Activated CD8-positive, alpha-beta T cell treated with anti-CD3 and anti-CD28 coated beads, Interleukin-2, amount 10 ng/mL, durations not matched to agents 7 days and 5 days (primary cell): ENCODE measurements around the gene E2F2. TPM values are rescaled to one million over a fixed set of nuclear protein-coding genes. Genes with fewer than 3 reads are reported as not detected.

Experiments
- ATAC-seq: fragments of 150-1000 bp; cut with Tn5 transposase; one replicate; pipeline ENCODE4 v1.10.0; 2021; ENCODE audit warnings: moderate library complexity
- CTCF ChIA-PET: fragments of 350-600 bp; sonication (Branson Sonifier 250); formaldehyde crosslinking; loops from one replicate; lab custom pipeline; 2021; ENCODE audit warnings: antibody characterized with exemption; lab: Charles Lee
- POLR2A ChIA-PET: fragments of 350-600 bp; sonication (Branson Sonifier 250); formaldehyde crosslinking; loops from one replicate; lab custom pipeline; 2021; ENCODE audit warnings: antibody characterized with exemption; lab: Charles Lee
- DNase-seq: peaks from one replicate; pipeline ENCODE4 v3.0.0-alpha.2; 2020
- H3K27ac Mint-ChIP-seq: one replicate; pipeline ENCODE4 v1.8.0; 2021; ENCODE audit warnings: mild to moderate bottlenecking, mixed read lengths
- H3K27me3 Mint-ChIP-seq: one replicate; pipeline ENCODE4 v1.8.0; 2021; ENCODE audit warnings: low read depth, mixed read lengths
- H3K36me3 Mint-ChIP-seq: one replicate; pipeline ENCODE4 v1.8.0; 2021; ENCODE audit warnings: low read depth, mixed read lengths
- H3K4me1 Mint-ChIP-seq: one replicate; pipeline ENCODE4 v1.8.0; 2021; ENCODE audit warnings: low read depth, mixed read lengths
- H3K4me3 Mint-ChIP-seq: one replicate; pipeline ENCODE4 v1.8.0; 2021; ENCODE audit warnings: mild to moderate bottlenecking, mixed read lengths
- H3K9me3 Mint-ChIP-seq: one replicate; pipeline ENCODE4 v1.8.0; 2022; ENCODE audit warnings: mixed read lengths; ENCODE audit not compliant: insufficient read depth
- total RNA-seq, 2 experiments: library from RNA; stranded (reverse); gene quantifications; one replicate each; pipeline ENCODE4 v1.2.3, GENCODE V29; 2021

Gene E2F2
- total RNA-seq, 2 experiments from 2014 or later = 75.0 to 80.3 TPM

DNA sequence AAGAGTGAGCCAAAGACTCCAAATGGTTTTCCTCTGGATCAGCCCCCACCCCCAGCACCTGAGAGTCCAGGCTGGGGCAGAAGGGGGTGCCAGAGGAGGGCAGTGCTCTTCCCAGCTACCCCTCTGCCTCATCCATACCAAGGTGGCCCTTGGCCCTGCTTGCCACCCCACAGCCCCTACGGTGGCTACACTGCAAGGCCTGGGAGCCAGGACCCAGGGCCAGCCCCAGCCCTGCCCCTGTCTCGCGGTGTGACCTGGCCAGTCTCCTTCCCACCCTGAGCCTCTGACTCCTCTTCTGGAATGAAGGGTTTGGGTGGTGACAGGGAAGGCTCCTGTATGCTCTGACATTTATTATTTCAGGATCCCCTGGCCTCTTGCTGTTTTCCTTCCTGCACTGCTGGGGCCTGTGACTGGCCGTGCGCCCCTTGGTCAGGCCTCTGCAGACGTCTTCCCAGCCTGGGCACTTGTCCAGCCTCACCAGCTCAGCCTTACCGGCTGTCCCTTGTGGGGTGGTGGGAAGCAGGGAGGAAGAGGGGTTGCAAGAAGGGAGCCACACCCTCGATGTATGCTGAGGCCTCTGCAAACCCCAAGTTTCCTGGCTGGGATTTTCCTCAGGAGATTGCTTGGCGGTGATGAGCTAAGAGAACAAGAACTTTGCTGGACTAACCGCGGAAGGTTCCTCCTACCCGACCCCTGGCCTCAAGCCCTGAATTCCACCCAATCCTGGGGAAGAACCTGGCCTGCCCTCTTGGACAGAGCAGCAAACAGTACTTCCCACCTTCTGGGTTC lies 60.6 kb downstream of the E2F2 start:
- Mint-ChIP-seq H3K27me3 (peaks cover 7% of the 10 kb centered on the region), H3K9me3 (no peaks in the 10 kb centered on the region), H3K4me3 (no peak overlapping the region), H3K4me1 (no peaks in the 10 kb centered on the region), H3K27ac (no peak overlapping the region), H3K36me3 (no peaks in the 10 kb centered on the region)
- no peak for DNase-seq
- CTCF ChIA-PET = no interaction called here
- ATAC-seq = no peak
- POLR2A ChIA-PET = no interaction called here

DNA sequence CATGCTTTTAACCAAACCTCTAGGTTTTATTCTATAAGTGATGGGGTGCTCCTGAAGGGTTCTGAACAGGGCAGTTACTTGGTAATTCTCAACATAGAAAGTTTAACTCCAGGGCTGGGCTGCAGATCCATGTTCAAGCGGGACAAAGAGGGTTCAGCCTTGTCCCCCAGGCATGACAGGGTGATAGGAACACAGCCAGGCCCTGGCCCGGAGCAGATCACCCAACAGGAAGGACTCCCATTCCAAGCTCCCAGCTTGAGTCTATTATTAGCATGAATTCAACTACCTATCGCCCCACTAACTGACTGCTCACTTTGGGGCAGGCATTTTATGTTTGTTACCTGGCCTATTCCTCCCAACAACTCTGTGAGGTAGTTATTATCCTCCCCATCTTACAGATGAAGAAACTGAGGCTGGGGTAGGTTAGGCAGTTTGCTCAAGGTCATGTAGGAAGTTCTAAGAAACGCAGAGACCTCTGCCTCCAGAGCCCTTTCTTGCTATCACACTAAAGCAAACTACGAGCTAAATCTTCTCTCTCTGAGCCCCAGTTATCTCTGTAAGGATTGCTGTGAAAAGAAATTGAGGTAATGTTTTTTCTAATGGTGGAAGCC lies 61.6 kb downstream of the E2F2 start:
- H3K36me3 Mint-ChIP-seq = no peaks in the 10 kb centered on the region
- no peaks in the 10 kb centered on the region for H3K9me3 Mint-ChIP-seq
- ATAC-seq (no peak), DNase-seq (no peak)
- H3K27ac Mint-ChIP-seq = no peak overlapping the region
- H3K4me3 Mint-ChIP-seq = no peak overlapping the region
- no peaks in the 10 kb centered on the region for H3K4me1 Mint-ChIP-seq
- peaks cover 7% of the 10 kb centered on the region for H3K27me3 Mint-ChIP-seq
- CTCF ChIA-PET = no interaction called here
- POLR2A ChIA-PET = no interaction called here

- POLR2A ChIA-PET = interaction anchor here (0.7 kb wide), 1 partner anchor 62 kb away, joined by 3 read pairs; no protein-coding TSS in a partner anchor
- Mint-ChIP-seq H3K27me3 (peaks cover 3% of the 10 kb centered on the region), H3K9me3 (no peaks in the 10 kb centered on the region), H3K4me1 (no peaks in the 10 kb centered on the region), H3K27ac (no peak overlapping the region), H3K36me3 (no peaks in the 10 kb centered on the region), H3K4me3 (no peak overlapping the region)
- CTCF ChIA-PET = interaction anchor here (0.6 kb wide), 1 partner anchor 29 kb away, joined by 3 read pairs; no protein-coding TSS in a partner anchor
- ATAC-seq = no peak
- DNase-seq = no peak
These were observed 64.5 kb downstream of the E2F2 start for GRCh38 chr1:23466423-23466989.

DNA sequence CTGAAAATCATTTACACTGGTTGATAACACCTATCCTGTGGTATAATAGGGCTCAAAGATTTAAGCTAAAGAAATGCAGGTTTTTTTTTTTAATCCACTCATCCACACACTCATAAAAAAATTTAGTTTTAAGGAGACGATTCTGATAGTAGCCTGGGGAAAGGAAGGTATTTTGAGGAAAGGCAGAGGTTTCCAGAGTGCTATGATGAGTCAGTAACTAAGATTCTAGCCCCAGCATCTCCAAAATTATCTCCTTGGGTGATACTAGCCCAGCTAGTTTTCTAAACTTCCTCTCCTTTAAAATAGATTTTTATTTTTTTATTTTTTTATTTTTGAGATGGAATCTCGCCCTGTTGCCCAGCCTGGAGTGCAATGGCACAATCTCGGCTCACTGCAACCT lies 67.7 kb downstream of the E2F2 start:
- Mint-ChIP-seq H3K4me1 (no peaks in the 10 kb centered on the region), H3K9me3 (no peaks in the 10 kb centered on the region), H3K36me3 (no peaks in the 10 kb centered on the region), H3K27ac (no peak overlapping the region), H3K27me3 (peaks cover 6% of the 10 kb centered on the region), H3K4me3 (no peak overlapping the region)
- POLR2A ChIA-PET = no interaction called here
- CTCF ChIA-PET = no interaction called here
- DNase-seq (no peak), ATAC-seq (no peak)

DNA sequence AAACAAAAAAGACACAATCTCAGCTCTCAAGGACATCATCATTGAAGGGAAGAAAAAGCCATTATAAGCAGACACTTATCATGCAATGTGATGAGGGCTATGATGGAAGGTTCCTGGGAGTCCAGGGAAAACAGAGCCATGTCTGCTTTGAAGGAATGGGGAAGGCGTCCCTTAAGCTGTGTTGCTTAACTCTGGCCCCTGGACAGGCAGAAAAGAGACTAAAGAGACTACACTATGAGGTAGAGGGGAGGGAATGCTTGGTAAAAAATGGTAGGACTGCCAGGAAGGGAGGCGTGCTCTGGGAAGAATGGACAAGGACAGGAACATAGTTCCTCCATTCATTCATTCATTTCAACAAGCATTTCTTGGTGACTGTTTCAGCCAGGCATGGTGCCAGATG lies 68.3 kb downstream of the E2F2 start:
- DNase-seq (no peak), ATAC-seq (no peak)
- no peaks in the 10 kb centered on the region for H3K9me3 Mint-ChIP-seq
- peaks cover 3% of the 10 kb centered on the region for H3K27me3 Mint-ChIP-seq
- CTCF ChIA-PET = no interaction called here
- H3K4me1 Mint-ChIP-seq = no peaks in the 10 kb centered on the region
- POLR2A ChIA-PET = no interaction called here
- no peaks in the 10 kb centered on the region for H3K36me3 Mint-ChIP-seq
- no peak overlapping the region for H3K27ac Mint-ChIP-seq
- H3K4me3 Mint-ChIP-seq = no peak overlapping the region

GRCh38 chr1:23461050-23461449 lies 70.0 kb downstream of the E2F2 start:
- ChIA-PET POLR2A (no interaction called here), CTCF (interaction anchor here (3.0 kb wide), 1 partner anchor 36 kb away, joined by 11 read pairs; no protein-coding TSS in a partner anchor)
- Mint-ChIP-seq H3K4me1 (peaks cover 5% of the 10 kb centered on the region), H3K27ac (no peak overlapping the region), H3K4me3 (no peak overlapping the region), H3K36me3 (no peaks in the 10 kb centered on the region), H3K27me3 (peaks cover 10% of the 10 kb centered on the region), H3K9me3 (no peaks in the 10 kb centered on the region)
- ATAC-seq (no peak), DNase-seq (no peak)

GRCh38 chr1:23460519-23460918 lies 70.5 kb downstream of the E2F2 start:
- H3K4me3 Mint-ChIP-seq = no peak overlapping the region
- H3K27me3 Mint-ChIP-seq = peaks cover 10% of the 10 kb centered on the region
- no peaks in the 10 kb centered on the region for H3K9me3 Mint-ChIP-seq
- POLR2A ChIA-PET = no interaction called here
- CTCF ChIA-PET = interaction anchor here (3.0 kb wide), 1 partner anchor 37 kb away, joined by 11 read pairs; no protein-coding TSS in a partner anchor
- no peak for DNase-seq
- H3K36me3 Mint-ChIP-seq = no peaks in the 10 kb centered on the region
- H3K27ac Mint-ChIP-seq = no peak overlapping the region
- ATAC-seq = no peak
- H3K4me1 Mint-ChIP-seq = peaks cover 7% of the 10 kb centered on the region

- H3K36me3 Mint-ChIP-seq = no peaks in the 10 kb centered on the region
- no peak for DNase-seq
- peaks cover 8% of the 10 kb centered on the region for H3K4me1 Mint-ChIP-seq
- no peak overlapping the region for H3K4me3 Mint-ChIP-seq
- ChIA-PET POLR2A (no interaction called here), CTCF (interaction anchor here (1.0 to 3.0 kb wide), 3 partner anchors 38 to 176 kb away, joined by 3 to 11 read pairs (median 3); no protein-coding TSS in a partner anchor)
- no peak overlapping the region for H3K27ac Mint-ChIP-seq
- no peak for ATAC-seq
- H3K27me3 Mint-ChIP-seq = peaks cover 10% of the 10 kb centered on the region
- no peaks in the 10 kb centered on the region for H3K9me3 Mint-ChIP-seq
These were observed 71.7 kb downstream of the E2F2 start for GRCh38 chr1:23459338-23459757.

Other genes with a start within 250 kb of the E2F2 start
- 100 to 1,000 TPM; 217 to 231 TPM for gene HNRNPR, start 186.9 kb downstream of the E2F2 start, total RNA-seq
- 1 to 10 TPM; 5.0 to 5.4 TPM for gene ZNF436, start 161.4 kb downstream of the E2F2 start, total RNA-seq
- 10 to 100 TPM; 11.4 to 12.1 TPM for gene TCEA3, start 106.5 kb downstream of the E2F2 start, total RNA-seq
- under 1 TPM; 0.24 to 0.83 TPM for gene ASAP3, start 47.1 kb downstream of the E2F2 start, total RNA-seq
- 10 to 100 TPM; 31.4 to 34.4 TPM for gene ID3, start 28.3 kb upstream of the E2F2 start, total RNA-seq
- 1,000 to 10,000 TPM; 1,096 to 1,128 TPM for gene RPL11, start 160.6 kb upstream of the E2F2 start, total RNA-seq
- gene ELOA, start 212.2 kb upstream of the E2F2 start, total RNA-seq = 10 to 100 TPM; 29.2 to 31.0 TPM
- gene PITHD1, start 247.2 kb upstream of the E2F2 start, total RNA-seq = 10 to 100 TPM; 62.3 to 67.9 TPM